HG03354 (cell line): ENCODE results near the gene CLNS1A.
"Not testable (repeated sequence)": the region's sequence is repeated elsewhere in the genome, so short reads cannot be mapped to it uniquely, and the experiment has no call there.

ENCODE experiments used
- ATAC-seq: cut with Tn5 transposase; IDR thresholded peaks from one replicate; pipeline ENCODE4 v1.9.1; 2021; ENCODE audit warnings: mild to moderate bottlenecking; ENCODE audit not compliant: unreplicated experiment, poor library complexity, severe bottlenecking

CLNS1A gene

DNA sequence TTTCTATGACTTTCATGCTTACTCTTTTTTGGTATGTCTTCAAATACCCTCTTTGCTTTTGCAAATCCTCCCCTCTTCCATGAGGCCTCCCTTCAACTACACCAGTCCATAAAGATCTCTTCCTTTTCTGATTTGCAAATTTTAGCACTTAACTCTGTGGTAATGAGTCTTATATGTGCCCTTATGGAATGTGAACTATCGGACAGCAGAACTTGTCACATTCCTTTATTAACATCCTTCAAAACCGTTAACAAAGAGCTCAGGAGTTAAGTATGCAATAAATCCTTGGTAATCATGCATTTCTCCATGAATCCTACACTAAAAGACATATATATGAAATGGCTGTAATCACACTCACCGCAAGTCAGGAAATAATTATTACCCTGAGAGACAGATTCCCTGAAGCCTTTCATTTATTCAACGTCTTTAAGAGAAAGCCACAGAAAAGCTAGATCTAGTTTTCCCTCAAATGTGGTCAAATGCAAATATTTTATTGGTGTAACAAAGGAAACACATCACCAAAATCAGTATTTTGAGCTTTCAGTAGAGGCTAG, 7.4 kb downstream of the CLNS1A start:
- ATAC-seq, result no peak

DNA sequence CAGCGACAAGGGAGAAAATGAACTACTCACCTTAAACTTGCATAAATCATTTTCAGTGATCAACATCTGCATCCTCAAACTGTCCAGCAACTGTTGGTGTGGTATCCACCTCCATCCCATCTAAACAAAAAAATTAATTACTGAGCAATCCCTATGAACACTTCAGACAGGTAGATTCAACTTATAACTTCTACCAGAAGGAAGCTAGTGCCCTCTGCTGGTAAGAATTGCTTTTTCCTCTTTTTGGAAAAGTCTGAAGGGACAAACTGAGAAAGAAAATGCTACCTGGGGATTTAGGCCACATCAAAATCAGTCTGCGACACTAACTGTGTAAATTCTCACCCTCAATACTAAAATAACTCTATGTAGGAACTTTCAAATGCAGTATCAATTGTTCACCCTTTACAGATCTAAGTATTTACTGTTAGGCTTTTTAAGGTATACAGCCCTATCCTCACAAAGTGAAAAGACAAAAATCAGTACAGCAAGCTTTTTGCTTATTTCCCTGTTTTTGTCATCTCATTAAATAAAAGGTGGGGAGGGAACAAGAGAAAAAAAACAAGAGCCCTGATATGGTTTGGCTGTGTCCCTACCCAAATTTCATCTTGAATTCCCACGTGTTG, 17.9 kb downstream of the CLNS1A start:
- ATAC-seq, result no peak

DNA sequence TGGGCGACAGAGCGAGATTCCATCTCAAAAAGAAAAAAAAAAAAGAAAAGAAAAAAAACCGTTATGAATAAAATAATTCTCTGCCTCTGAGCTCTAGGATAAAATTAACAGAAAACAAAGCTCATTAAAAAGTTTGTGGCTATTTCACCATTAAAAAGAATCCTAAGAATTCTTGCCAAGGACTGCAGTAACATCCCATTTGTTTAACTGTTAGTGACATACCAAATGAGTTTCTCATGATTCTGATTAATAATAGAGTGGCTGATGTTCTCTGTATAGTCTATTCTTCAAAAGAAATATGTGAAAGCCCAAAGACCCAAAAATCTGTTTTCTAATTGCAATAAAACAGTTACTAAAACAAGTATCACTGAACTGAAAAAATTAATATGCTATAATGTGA, 19.7 kb downstream of the CLNS1A start:
- ATAC-seq, result no peak

DNA sequence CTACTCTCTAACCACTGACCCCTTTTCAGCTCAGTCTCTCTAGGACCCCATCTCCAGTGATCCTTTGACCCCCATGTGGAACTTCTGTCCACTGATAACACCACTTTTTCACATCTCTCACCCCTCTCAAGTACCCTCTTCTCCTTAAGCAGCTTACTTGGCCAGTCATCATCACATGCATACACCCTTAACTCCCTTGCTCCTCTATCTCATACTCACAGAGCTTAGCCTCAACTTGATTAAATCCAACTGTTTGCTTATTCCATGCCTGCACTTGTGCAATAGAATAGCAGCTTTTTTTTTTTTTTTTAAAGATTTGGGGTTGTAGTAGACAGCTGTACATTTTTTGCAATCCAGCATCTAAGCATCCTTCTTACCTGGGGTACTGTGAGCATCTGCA, 25.7 kb downstream of the CLNS1A start:
- no peak for ATAC-seq

DNA sequence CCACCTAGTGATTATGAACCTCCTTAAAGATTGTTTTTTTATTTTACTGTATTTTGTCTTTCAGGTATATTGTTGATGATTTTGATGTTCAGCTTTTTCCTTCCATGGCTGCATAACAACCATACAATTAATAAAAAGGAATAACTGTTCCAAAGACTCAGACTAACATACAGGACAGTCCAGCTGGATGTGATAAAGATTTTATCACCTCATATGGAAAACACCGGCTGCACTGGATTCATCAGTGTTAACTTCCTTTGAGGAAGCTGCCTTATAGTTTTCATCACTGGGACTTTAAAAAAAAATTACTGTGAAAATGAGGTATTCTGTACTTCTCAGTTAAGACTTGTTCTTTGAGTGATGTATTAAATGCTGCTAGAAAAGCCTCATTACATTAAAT, 28.4 kb downstream of the CLNS1A start:
- no peak for ATAC-seq

DNA sequence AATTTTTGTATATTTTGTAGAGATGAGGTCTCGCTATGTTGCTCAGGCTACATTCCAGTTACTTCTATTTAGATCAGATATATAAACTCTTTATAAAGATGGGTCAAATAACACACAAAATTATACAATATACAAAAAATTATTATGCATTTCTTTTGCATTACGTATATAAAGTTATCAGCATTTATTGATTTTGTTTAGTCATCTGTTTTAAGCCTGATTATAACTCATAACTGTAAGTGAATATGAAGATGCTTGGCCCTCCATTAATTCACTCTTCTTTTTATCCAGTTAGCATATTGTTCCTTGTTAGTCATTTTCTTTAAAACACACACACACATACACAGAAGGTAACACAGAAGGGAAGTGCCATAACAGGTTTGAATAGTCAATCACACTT, 33.3 kb downstream of the CLNS1A start:
- ATAC-seq, result no peak

DNA sequence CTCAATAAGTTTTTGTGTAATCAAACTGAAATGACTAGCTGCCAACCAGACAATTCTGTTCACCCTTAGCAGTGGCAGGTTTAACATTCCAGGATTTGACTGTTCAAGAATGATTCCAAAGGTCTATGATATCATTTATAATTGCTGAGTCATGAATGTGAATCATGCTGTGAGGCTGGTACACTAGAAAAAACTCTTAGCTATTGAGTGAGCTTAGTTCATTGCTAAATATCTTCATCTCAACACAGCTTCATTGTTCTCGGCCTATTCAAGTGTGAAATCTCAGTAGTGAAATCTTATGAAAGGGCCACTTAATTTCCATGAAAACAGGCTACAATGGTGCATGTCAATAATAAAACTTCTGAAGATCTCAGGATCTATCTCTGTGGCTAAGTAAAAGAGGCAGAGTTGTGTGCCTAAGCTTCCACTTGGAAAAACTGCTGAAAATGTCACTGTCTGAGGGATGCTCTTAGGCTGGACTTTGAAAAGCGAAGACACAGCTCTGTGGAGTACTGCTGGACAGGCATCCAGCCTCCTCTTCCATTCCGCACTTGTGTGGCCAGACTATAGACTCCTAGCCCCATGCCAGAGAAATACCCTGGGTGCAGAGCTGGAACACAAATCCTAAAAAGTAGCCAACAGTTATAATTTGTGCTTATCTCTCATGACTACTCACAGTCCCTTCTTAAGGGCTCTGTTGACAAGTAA, 35.1 kb downstream of the CLNS1A start:
- ATAC-seq, result no peak

DNA sequence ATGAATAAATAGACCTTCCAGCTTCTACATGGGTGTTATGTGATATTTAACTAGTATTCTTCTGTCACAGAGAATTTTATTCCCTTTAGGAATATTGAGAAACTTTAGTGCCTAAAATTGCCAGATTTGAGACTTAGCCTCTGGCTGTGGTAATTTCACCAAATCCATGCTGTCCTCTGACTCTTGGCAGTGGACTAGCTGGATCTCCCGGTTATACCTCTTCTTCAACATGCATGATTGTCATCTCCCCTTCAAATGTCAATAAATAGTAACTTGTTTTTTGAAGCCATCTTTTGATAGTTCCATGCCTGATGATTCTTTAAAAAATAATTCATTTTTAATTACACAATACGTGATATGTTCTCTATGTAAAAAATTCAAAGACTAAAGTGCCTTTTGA, 39.4 kb downstream of the CLNS1A start:
- ATAC-seq, result no peak

DNA sequence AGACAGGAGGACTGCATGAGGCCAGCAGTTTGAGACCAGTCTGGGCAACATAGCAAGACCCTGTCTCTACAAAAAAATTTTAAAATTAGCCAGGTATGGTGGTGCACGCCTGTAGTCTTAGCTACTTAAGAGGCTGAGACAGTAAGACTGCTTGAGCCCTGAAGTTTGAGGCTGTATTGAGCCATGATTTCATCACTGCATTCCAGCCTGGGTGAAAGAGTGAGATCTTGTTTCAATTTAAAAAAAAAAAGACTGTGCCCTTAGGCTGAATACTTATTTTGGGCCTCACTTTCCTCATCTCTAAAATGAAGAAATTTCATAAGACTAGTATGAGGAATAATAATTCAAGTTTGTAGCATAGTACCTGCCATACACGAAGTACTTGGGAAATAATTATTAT, 41.0 kb downstream of the CLNS1A start:
- ATAC-seq, result no peak

DNA sequence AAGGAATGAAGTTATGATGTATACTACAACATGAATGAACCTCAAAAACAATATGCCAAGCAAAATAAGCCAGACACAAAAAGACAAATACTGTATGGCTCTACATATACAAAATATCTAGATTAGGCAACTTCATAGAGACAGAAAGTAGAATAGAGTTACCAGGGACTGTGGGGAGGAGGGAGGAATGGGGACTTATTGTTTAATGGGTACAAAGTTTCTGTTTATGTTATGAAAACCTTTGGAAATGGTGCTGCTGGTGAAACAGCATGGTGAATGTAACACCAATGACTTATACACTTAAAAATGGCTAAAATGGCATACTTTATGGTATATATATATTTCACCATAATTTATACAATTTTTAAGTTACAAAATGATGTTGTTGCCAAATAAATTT, 43.7 kb downstream of the CLNS1A start:
- ATAC-seq, result no peak

DNA sequence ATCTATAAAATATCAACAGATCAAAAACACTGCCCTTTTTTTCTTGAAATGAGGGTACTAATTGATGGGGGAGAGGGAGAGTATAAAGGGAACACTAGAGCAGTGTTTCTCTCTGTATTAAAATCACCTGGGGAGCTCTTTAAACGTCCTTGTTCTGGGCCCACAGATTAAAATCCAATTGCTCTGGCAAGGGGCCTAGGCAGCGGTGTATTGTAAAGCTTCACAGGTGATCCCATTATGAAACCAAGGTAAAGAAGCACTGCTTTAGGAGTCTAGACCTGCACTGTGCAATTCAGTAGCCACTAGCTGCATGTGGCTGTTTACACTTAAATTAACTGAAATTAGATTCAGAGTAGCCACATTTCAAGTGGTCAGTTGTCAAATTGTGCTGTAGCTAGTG, 44.9 kb downstream of the CLNS1A start:
- no peak for ATAC-seq

DNA sequence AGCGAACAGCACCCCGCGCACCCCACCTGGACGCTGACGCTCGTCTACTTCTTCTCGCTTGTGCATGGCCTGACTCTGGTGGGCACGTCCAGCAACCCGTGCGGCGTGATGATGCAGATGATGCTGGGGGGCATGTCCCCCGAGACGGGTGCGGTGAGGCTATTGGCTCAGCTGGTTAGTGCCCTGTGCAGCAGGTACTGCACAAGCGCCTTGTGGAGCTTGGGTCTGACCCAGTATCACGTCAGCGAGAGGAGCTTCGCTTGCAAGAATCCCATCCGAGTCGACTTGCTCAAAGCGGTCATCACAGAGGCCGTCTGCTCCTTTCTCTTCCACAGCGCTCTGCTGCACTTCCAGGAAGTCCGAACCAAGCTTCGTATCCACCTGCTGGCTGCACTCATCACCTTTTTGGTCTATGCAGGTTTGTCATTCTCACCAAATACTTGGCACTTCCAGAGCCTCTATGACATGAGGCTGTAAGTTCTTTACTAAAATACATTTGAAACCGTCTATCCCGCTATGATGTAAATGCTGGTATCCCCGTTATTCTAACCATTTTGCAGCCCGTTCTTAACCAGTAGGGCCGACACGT, 47.3 kb downstream of the CLNS1A start:
- ATAC-seq, result peak; percentile 11

DNA sequence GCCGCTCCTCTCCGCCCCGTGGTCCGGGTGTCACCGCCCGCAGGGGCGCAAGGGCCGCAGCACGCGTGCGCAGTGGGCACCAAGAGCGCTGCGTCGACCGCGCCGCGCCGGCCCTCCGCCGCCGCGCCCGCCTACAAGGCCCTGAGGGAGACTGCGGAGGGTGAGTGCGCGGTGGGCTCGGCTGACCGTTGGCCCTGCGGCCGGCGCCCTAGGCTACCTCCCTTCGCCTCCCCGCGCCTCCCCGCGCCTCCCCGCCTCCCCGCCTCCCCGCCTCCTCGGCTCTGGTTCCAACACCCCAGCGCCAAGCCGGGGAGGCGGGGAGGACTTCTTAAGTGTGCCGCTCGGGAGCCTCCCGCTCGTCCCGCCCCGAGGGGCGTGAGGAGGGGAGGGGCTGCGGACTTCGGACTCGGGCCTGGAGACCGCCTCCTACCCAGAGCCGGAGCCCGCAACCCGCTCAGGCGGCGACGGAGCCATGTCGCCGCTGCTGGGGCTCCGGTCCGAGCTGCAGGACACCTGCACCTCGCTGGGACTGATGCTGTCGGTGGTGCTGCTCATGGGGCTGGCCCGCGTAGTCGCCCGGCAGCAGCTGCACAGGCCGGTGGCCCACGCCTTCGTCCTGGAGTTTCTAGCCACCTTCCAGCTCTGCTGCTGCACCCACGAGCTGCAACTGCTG, 47.9 kb downstream of the CLNS1A start, which contains the start of gene AQP11:
Gene AQP11, plus strand, starts transcription at position 433 of the 673 bp plus-strand sequence. Its CDS starts 40 bp downstream, at position 473.
- ATAC-seq, result peak; percentile 86

DNA sequence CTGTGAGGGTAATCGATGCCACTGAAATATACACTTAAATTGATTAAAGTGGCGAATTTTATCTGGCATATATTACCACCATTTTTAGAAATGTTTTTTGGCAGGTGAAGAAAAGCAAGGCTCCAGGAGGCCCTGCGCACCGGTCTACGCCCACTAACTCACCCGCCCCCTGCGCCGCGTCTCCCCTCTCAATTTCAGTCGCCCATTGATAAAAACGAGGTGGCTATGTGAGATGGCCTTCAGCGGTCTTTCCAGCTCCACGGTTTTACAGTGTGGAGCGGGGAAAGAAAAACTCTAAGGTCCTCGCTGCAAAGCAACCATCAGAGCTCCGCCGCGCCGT, 48.4 kb downstream of the CLNS1A start:
- peak; percentile 30 for ATAC-seq

DNA sequence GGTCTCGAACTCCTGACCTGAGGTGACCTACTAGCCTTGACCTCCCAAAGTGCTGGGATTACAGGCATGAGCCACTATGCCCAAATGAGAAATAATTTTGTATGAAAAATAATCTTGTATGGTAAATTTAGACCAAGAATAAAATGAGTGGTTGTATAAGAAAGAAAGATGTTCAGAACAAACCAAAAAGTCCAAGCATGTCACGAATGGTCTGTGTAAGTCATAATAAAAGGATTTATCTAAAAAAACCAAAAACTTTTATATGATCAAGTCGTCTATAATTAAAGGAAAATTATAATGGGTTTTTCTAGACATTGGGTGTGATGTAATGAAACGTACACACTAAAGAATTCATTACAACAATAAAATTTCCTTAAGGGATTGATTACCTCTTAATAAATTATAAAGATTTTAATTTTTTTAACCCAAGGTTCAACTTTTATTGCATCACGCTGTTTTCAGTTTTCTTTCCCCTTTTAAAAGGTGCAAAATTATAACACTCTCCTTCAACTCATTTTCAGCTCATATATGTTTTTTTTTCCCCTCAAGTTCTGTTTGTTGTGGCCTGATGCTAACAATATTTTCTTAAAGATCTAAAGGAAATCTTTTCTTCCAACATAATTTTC, 56.8 kb downstream of the CLNS1A start:
- ATAC-seq, result no peak

DNA sequence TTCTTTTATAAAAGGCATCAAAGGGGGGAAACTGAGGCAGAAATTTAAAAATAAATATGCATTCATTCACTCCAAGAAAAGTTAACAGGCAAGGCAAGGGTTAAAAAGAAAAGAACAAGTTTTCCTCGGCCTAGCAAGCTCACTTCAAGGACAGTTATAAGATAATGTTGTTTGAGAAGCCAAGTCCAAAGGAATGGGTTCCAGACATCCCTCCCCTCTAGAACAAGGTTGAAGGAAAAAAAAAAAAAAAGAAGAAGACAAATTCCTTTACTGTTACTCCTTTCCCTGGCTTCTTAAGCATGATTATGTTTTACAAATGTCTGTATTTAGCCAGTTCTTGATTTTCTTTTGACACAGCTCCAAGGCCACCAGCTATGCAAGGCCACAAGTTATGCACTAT, 62.2 kb downstream of the CLNS1A start:
- not testable (repeated sequence) for ATAC-seq

DNA sequence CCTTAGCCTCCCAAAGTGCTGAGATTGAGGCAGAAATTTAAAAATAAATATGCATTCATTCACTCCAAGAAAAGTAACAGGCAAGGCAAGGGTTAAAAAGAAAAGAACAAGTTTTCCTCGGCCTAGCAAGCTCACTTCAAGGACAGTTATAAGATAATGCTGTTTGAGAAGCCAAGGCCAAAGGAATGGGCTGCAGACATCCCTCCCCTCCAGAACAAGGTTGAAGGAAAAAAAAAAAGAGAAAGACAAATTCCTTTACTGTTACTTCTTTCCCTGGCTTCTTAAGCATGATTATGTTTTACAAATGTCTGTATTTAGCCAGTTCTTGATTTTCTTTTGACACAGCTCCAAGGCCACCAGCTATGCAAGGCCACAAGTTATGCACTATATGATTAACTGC, 66.7 kb downstream of the CLNS1A start:
- not testable (repeated sequence) for ATAC-seq

DNA sequence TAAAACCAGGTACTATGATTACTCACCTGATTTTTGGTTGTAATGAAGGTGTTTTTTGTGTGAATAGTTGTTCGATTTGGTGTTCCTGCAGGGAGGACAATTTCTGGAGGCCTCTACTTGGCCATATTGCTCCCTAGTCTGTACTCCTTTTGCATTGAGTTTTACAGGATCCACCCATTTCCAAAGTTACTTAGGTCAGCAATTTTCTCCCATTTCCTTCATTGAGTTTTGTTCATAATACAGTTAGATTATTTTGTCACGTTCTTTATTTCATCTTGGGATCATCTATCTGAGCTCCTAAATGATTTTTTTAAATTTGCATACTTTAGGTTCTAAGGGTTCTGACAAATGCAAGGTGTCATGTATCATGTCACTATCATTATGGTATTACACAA, 67.9 kb downstream of the CLNS1A start:
- no peak for ATAC-seq

DNA sequence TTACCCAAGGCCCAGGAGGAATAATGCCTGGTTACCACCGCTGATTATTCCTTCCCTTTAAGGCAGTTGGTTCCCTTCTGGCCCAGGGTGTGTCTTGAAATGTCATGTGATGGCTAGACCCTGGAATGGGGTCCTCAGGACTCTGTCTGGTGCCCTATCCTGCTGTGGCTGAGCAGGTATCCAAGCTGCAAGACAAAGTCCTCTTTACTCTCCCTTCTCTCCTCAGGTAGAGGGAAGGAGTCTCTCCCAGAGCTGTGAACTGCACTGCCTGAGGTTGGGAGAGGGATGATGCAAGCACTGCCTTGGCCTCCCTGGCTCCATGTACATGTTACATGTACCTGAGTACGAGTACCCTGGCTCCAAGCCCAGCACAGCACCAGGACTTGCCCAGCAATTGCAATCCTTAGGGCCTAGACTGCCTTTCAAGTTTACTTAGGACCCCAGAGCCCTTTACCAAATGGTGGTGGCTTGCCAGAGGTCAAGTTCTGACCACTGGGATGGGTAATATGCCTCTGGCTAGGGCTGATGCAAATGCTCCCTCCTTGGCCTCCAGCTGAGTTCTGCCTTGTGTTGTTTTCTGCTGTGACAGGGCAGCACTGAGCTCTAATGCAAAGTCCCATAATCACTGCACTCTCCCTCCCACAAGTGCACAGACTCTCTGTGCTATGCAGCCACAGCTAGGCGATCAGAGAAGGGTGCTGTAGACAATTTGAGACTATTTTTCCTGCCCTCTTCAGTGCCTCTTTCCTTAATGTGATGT, 68.5 kb downstream of the CLNS1A start:
- no peak for ATAC-seq
